ENCODE data around the gene NCOA1. TPM values are rescaled to one million over a fixed set of nuclear protein-coding genes. Genes with fewer than 3 reads are reported as not detected.

NCOA1 gene
- total RNA-seq, 4 donors from 2014 or later: 29.9 to 51.9 (median 40.1) TPM

GRCh38 chr2:24814516-24814915 is 323.5 kb downstream of the NCOA1 start:
- no peak overlapping the region for H3K4me3 ChIP-seq (replicated peaks in 1 of 3)
- 91 to 96% methylated on average over 4 of the region's 4 CpGs for WGBS, 2 donors
- TF ChIP-seq POLR2A (IDR thresholded peaks at IDR 0.05) (no peak), CTCF (IDR thresholded peaks at IDR 0.05) (no peak)
- H3K4me1 ChIP-seq: no peaks in the 10 kb centered on the region
- H3K27ac ChIP-seq: no peak overlapping the region
- H3K27me3 ChIP-seq: no peaks in the 10 kb centered on the region
- no peak for DNase-seq
- peaks cover 0 to 2% of the 10 kb centered on the region in 2 donors for H3K36me3 ChIP-seq
- no peaks in the 10 kb centered on the region for H3K9me3 ChIP-seq
- intact Hi-C loops (cut with DNase I): no loop called here

- intact Hi-C loops (cut with DNase I): no loop called here
- H3K27ac ChIP-seq: no peak overlapping the region
- no peak overlapping the region for H3K4me3 ChIP-seq (replicated peaks in 1 of 3)
- H3K4me1 ChIP-seq: no peaks in the 10 kb centered on the region
- WGBS, 2 donors: 98 to 99% methylated on average over 4 of the region's 4 CpGs
- TF ChIP-seq CTCF (IDR thresholded peaks at IDR 0.05) (no peak), POLR2A (IDR thresholded peaks at IDR 0.05) (no peak)
- H3K36me3 ChIP-seq: peaks cover 0 to 5% of the 10 kb centered on the region in 2 donors
- no peaks in the 10 kb centered on the region for H3K9me3 ChIP-seq
- DNase-seq: no peak
- H3K27me3 ChIP-seq: no peaks in the 10 kb centered on the region
Observed at GRCh38 chr2:24815171-24815570, 324.1 kb downstream of the NCOA1 start.

- Histone ChIP-seq H3K27me3 (no peaks in the 10 kb centered on the region), H3K4me3 (replicated peaks in 1 of 3) (no peak overlapping the region), H3K4me1 (no peaks in the 10 kb centered on the region), H3K27ac (no peak overlapping the region), H3K9me3 (no peaks in the 10 kb centered on the region), H3K36me3 (peaks cover 0 to 9% of the 10 kb centered on the region in 2 donors)
- intact Hi-C loops (cut with DNase I): no loop called here
- 94 to 95% methylated on average over 6 of the region's 6 CpGs for WGBS, 2 donors
- DNase-seq: no peak
- TF ChIP-seq CTCF (IDR thresholded peaks at IDR 0.05) (no peak), POLR2A (IDR thresholded peaks at IDR 0.05) (no peak)
Observed at GRCh38 chr2:24816404-24816803, 325.4 kb downstream of the NCOA1 start.

- Histone ChIP-seq H3K4me1 (no peaks in the 10 kb centered on the region), H3K27me3 (no peaks in the 10 kb centered on the region), H3K9me3 (no peaks in the 10 kb centered on the region), H3K36me3 (peaks cover 0 to 9% of the 10 kb centered on the region in 2 donors), H3K4me3 (replicated peaks in 1 of 3) (no peak overlapping the region), H3K27ac (no peak overlapping the region)
- intact Hi-C loops (cut with DNase I): no loop called here
- TF ChIP-seq CTCF (IDR thresholded peaks at IDR 0.05): no peak
- no peak for DNase-seq
- WGBS, 2 donors: 85 to 88% methylated on average over 4 of the region's 4 CpGs
Observed at GRCh38 chr2:24816884-24817283, 325.8 kb downstream of the NCOA1 start.

- peaks cover 0 to 9% of the 10 kb centered on the region in 2 donors for H3K36me3 ChIP-seq
- TF ChIP-seq CTCF (IDR thresholded peaks at IDR 0.05) (no peak), POLR2A (IDR thresholded peaks at IDR 0.05) (no peak)
- intact Hi-C loops (cut with DNase I): no loop called here
- no peaks in the 10 kb centered on the region for H3K9me3 ChIP-seq
- DNase-seq: no peak
- no peak overlapping the region for H3K27ac ChIP-seq
- H3K4me3 ChIP-seq (replicated peaks in 1 of 3): no peak overlapping the region
- WGBS, 2 donors: 79 to 81% methylated on average over 9 of the region's 9 CpGs
- no peaks in the 10 kb centered on the region for H3K27me3 ChIP-seq
- no peaks in the 10 kb centered on the region for H3K4me1 ChIP-seq
Observed at GRCh38 chr2:24818721-24819167, 327.7 kb downstream of the NCOA1 start.
